ENCODE measurements around the gene SIGLEC8. TPM values are rescaled to one million over a fixed set of nuclear protein-coding genes. Genes with fewer than 3 reads are reported as not detected.

SIGLEC8 gene
- total and polyA plus RNA-seq, 2 of the 8 experiments (the other 6 are each of a cell fraction or from before 2014, with no cell fraction given), result not detected

GRCh38 chr19:51488491-51488890, 30.2 kb upstream of the SIGLEC8 start (continued):
- TF ChIP-seq ATF2 (IDR thresholded peaks at IDR 0.05; ENCODE audit: low read length) (no peak), YY1 (IDR thresholded peaks at IDR 0.05; ENCODE audit: low read depth, low read length) (no peak), ASH2L (IDR thresholded peaks at IDR 0.05; ENCODE audit: low read length) (no peak)

All from H1 (cell line).